Activated CD4-positive, alpha-beta T cell treated with anti-CD3 and anti-CD28 coated beads for 36 hours (primary cell): ENCODE results near the gene GTF2H2C. TPM values are rescaled to one million over a fixed set of nuclear protein-coding genes. Genes with fewer than 3 reads are reported as not detected.
A peak's percentile ranks its signal among the peaks of the same experiment; 100 is the strongest.
"Not testable (repeated sequence)": the region's sequence is repeated elsewhere in the genome, so short reads cannot be mapped to it uniquely, and the experiment has no call there.

Experiments
- ATAC-seq: fragments of 200-7000 bp; cut with Tn5 transposase; one replicate; pipeline ENCODE4 v1.10.0; 2021; ENCODE audit warnings: mild to moderate bottlenecking, moderate library complexity
- CTCF ChIA-PET: fragments of 350-600 bp; sonication (Branson Sonifier 250); formaldehyde crosslinking; loops from one replicate; lab custom pipeline; 2021; ENCODE audit warnings: antibody characterized with exemption; lab: Charles Lee
- POLR2A ChIA-PET: fragments of 350-600 bp; sonication (Branson Sonifier 250); formaldehyde crosslinking; loops from one replicate; lab custom pipeline; 2021; ENCODE audit warnings: antibody characterized with exemption, inconsistent platforms; lab: Charles Lee
- DNase-seq: peaks from one replicate; pipeline ENCODE4 v3.0.0-alpha.2; 2020
- H3K27ac Mint-ChIP-seq: one replicate; pipeline ENCODE4 v1.8.0; 2021; ENCODE audit warnings: mixed read lengths
- H3K27me3 Mint-ChIP-seq: one replicate; pipeline ENCODE4 v1.8.0; 2021; ENCODE audit warnings: mixed read lengths
- H3K36me3 Mint-ChIP-seq: one replicate; pipeline ENCODE4 v1.8.0; 2021; ENCODE audit warnings: low read depth, mixed read lengths
- H3K4me1 Mint-ChIP-seq: one replicate; pipeline ENCODE4 v1.8.0; 2021; ENCODE audit warnings: mixed read lengths
- H3K4me3 Mint-ChIP-seq: one replicate; pipeline ENCODE4 v1.8.0; 2021; ENCODE audit warnings: mild to moderate bottlenecking, moderate library complexity, mixed read lengths
- H3K9me3 Mint-ChIP-seq: one replicate; pipeline ENCODE4 v1.8.0; 2021; ENCODE audit warnings: low read depth, mixed read lengths
- intact Hi-C, 2 experiments: fragments of 100-400 bp; cut with DNase I in 1 of 2; cut with micrococcal nuclease in 1 of 2; formaldehyde crosslinking; loops; one replicate each; pipeline versions ENCODE4 v1.14.2 to v1.15.1; 2022 to 2024; cut with DNase I, micrococcal nuclease
- total RNA-seq, 2 experiments: library from RNA; stranded (reverse); gene quantifications; one replicate each; pipeline ENCODE4 v1.2.3, GENCODE V29; 2021

Gene GTF2H2C
- total RNA-seq = 10 to 100 TPM; 42.2 to 48.5 TPM

DNA sequence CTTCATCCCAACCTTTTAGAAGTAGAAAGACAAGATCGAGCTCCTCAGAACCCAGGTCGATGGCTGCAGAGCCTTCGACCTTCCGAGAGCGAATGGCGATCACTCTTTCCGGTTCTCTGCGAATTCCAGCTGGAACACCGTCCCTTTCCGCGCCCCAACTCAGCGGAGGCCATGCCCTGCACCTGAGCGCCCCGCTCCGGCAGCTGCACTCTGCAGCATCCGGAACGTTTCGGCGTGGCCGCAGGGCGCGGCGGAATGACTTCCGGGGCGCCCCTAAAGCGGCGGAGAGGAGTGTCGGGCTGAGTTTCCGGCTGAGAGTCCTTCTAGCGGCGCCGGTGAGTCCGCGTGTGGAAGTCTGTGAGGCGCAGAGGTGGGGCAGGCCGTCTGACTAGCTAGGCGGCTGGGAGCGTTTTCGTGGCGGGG, at the start of gene GTF2H2C:
TSS of gene GTF2H2C (plus strand) at position 284 of the 423 bp plus-strand sequence. CDS start 4,942 bp downstream, outside the sequence.
- POLR2A ChIA-PET, intact Hi-C loops, H3K4me1 Mint-ChIP-seq, H3K9me3 Mint-ChIP-seq, H3K36me3 Mint-ChIP-seq, CTCF ChIA-PET, H3K27me3 Mint-ChIP-seq: not testable (repeated sequence)
- peak within 1 kb of the TSS; percentile 82 for H3K27ac Mint-ChIP-seq
- DNase-seq (peak; percentile 82), ATAC-seq (peak; percentile 99)
- peak within 1 kb of the TSS; percentile 79 for H3K4me3 Mint-ChIP-seq

DNA sequence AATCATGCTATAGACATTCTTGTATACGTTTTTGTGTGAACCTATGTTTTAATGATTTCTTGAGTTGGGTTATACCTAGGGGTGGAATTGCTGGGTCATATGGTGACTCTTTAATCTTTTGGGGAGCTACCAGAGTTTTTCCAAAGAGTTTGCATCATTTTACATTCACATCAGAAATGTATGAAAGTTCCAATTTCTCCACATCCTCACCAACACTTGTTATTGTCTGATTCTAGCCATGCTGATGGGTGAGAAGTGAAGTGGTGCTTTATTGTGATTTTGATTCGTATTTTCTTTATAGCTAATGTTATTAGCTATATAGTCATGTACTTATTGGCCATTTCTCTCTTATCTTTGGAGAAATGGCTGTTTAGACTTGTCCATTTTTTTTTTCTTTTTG, 49.3 kb upstream of the GTF2H2C start:
- intact Hi-C loops = no loop called here
- Mint-ChIP-seq H3K36me3 (no peaks in the 10 kb centered on the region), H3K9me3 (no peaks in the 10 kb centered on the region), H3K4me3 (no peak overlapping the region), H3K27ac (no peak overlapping the region), H3K27me3 (no peaks in the 10 kb centered on the region), H3K4me1 (no peaks in the 10 kb centered on the region)
- DNase-seq (no peak), ATAC-seq (no peak)
- POLR2A ChIA-PET = no interaction called here
- CTCF ChIA-PET = no interaction called here

DNA sequence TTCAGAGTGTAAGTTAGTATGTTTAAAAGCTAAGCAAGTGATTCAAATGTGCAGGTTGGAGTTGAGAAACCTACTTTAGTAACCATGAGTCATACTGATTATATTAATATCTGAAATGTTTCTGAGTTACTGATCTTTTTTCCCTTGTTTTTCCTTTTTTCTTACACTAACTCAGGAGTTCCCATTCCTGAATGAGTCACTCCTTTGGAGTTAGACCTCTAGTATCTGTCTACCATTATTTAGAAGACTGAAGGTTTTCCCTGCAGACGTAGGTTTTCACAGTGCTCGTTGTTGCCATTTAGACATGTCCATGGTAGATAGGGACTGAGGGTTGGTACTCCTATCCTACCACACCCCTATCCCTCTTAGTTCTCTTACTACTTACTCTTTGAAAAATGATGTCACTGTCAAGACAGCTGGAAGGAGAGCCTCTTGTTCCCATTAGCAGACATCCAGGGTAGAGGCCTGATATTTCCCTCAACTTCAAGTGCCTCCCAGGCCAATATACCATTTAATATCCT, 47.2 kb upstream of the GTF2H2C start:
- ChIA-PET POLR2A (no interaction called here), CTCF (no interaction called here)
- no peak for DNase-seq
- intact Hi-C loops = no loop called here
- H3K27me3 Mint-ChIP-seq = no peaks in the 10 kb centered on the region
- no peaks in the 10 kb centered on the region for H3K36me3 Mint-ChIP-seq
- H3K9me3 Mint-ChIP-seq = no peaks in the 10 kb centered on the region
- H3K4me3 Mint-ChIP-seq = no peak overlapping the region
- H3K27ac Mint-ChIP-seq = no peak overlapping the region
- no peaks in the 10 kb centered on the region for H3K4me1 Mint-ChIP-seq
- no peak for ATAC-seq

GRCh38 chr5:69515570-69515969, 44.4 kb upstream of the GTF2H2C start:
- H3K36me3 Mint-ChIP-seq, intact Hi-C loops, ATAC-seq, H3K27ac Mint-ChIP-seq, H3K27me3 Mint-ChIP-seq, CTCF ChIA-PET, H3K4me3 Mint-ChIP-seq, DNase-seq, H3K9me3 Mint-ChIP-seq, H3K4me1 Mint-ChIP-seq, POLR2A ChIA-PET: not testable (repeated sequence)

GRCh38 chr5:69516769-69517168, 43.2 kb upstream of the GTF2H2C start:
- ATAC-seq (no peak), DNase-seq (no peak)
- ChIA-PET POLR2A (no interaction called here), CTCF (interaction anchor here (0.9 kb wide), 1 partner anchor 14 kb away, joined by 3 read pairs; no protein-coding TSS in a partner anchor)
- intact Hi-C loops = no loop called here
- Mint-ChIP-seq H3K9me3 (no peaks in the 10 kb centered on the region), H3K27me3 (no peaks in the 10 kb centered on the region), H3K27ac (no peak overlapping the region), H3K4me1 (no peaks in the 10 kb centered on the region), H3K36me3 (no peaks in the 10 kb centered on the region), H3K4me3 (no peak overlapping the region)

DNA sequence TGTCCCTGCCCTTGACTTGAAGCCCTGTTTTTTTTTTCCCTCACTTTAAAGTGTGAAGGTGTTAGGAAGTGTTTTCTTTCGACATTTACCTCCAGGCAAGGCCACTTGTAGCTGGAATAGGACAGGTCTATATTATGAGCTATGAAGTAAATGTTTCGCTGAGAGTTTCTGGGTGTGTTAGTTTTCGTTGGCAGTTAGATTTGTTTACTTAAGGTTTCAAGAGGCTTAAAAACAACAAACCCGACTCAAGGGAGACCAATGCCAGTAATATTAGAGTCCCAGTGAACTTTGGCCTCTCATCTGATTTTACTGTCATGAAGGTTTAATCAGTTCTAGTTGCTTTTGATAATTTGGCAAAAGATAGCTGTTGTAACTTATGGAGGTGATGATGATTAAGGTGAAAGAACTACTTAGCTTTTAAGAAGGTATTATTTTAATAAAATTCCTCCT, 42.2 kb upstream of the GTF2H2C start:
- H3K27ac Mint-ChIP-seq = no peak overlapping the region
- H3K4me1 Mint-ChIP-seq = no peaks in the 10 kb centered on the region
- no peak overlapping the region for H3K4me3 Mint-ChIP-seq
- H3K9me3 Mint-ChIP-seq = no peaks in the 10 kb centered on the region
- POLR2A ChIA-PET = no interaction called here
- peaks cover 2% of the 10 kb centered on the region for H3K27me3 Mint-ChIP-seq
- intact Hi-C loops = no loop called here
- DNase-seq = no peak
- ATAC-seq = no peak
- CTCF ChIA-PET = interaction anchor here (0.9 kb wide), 1 partner anchor 15 kb away, joined by 3 read pairs; no protein-coding TSS in a partner anchor
- no peaks in the 10 kb centered on the region for H3K36me3 Mint-ChIP-seq

- Mint-ChIP-seq H3K4me1 (no peaks in the 10 kb centered on the region), H3K27me3 (peaks cover 2% of the 10 kb centered on the region), H3K4me3 (no peak overlapping the region), H3K27ac (no peak overlapping the region), H3K36me3 (no peaks in the 10 kb centered on the region), H3K9me3 (no peaks in the 10 kb centered on the region)
- CTCF ChIA-PET = interaction anchor here (1.0 kb wide), 1 partner anchor 65 kb away, joined by 3 read pairs; no protein-coding TSS in a partner anchor
- POLR2A ChIA-PET = no interaction called here
- DNase-seq (no peak), ATAC-seq (no peak)
- intact Hi-C loops = no loop called here
Measured at GRCh38 chr5:69519285-69519684, 40.7 kb upstream of the GTF2H2C start.

DNA sequence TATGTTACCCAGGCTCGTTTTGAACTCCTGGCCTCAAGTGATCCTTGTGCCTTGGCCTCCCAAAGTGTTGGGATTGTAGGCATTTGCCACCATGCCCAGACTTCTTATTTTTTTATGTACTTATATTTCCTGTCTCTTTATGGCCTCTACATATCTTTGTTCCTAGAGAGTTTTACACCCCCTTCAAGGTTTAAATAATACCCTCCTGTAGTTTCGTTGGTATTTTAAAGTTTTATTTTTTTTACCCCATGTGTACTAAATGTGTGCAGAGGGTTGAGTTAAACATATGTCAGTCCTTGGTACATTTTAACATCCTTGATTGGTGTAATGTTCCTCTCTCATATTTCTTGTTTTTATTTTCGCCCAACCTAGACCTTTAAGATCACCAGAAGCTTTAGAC, 38.0 kb upstream of the GTF2H2C start:
- no peak for ATAC-seq
- Mint-ChIP-seq H3K9me3 (no peaks in the 10 kb centered on the region), H3K27me3 (peaks cover 5% of the 10 kb centered on the region), H3K36me3 (no peaks in the 10 kb centered on the region), H3K27ac (no peak overlapping the region), H3K4me3 (no peak overlapping the region), H3K4me1 (no peaks in the 10 kb centered on the region)
- CTCF ChIA-PET = interaction anchor here (1.4 kb wide), 1 partner anchor 9 kb away, joined by 4 read pairs; no protein-coding TSS in a partner anchor
- POLR2A ChIA-PET = no interaction called here
- no peak for DNase-seq
- intact Hi-C loops = loop anchor here in 1 of 2 experiments (2.0 kb wide), 1 partner anchor 19 kb away; no protein-coding TSS in a partner anchor

- Mint-ChIP-seq H3K4me3 (no peak overlapping the region), H3K9me3 (no peaks in the 10 kb centered on the region), H3K27ac (no peak overlapping the region), H3K4me1 (no peaks in the 10 kb centered on the region), H3K27me3 (peaks cover 6% of the 10 kb centered on the region), H3K36me3 (no peaks in the 10 kb centered on the region)
- intact Hi-C loops = no loop called here
- POLR2A ChIA-PET = no interaction called here
- no peak for ATAC-seq
- CTCF ChIA-PET = no interaction called here
- DNase-seq = no peak
Measured at GRCh38 chr5:69525490-69525889, 34.5 kb upstream of the GTF2H2C start.

DNA sequence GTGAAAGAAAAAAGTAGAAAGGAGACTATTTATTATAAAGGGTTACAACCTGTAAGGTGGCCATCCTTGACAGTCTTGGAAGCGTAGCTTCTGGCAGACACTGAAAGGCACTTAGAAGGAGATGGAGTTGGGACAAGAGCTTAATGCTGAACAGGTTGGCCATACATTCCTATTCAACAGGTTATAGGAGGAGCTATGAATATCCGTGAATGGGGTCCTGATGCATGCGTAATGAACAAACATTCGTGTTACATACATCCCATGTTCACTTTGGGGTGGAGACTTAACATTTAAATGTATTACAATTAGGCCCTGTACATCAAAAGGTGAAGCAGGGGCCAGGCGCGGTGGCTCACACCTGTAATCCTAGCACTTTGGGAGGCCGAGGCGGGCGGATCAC, 33.3 kb upstream of the GTF2H2C start:
- no peak overlapping the region for H3K4me3 Mint-ChIP-seq
- no peaks in the 10 kb centered on the region for H3K36me3 Mint-ChIP-seq
- no peaks in the 10 kb centered on the region for H3K9me3 Mint-ChIP-seq
- H3K27me3 Mint-ChIP-seq = peaks cover 8% of the 10 kb centered on the region
- POLR2A ChIA-PET = no interaction called here
- no peaks in the 10 kb centered on the region for H3K4me1 Mint-ChIP-seq
- no peak overlapping the region for H3K27ac Mint-ChIP-seq
- intact Hi-C loops = no loop called here
- DNase-seq (no peak), ATAC-seq (no peak)
- CTCF ChIA-PET = no interaction called here

- CTCF ChIA-PET = no interaction called here
- no peak for DNase-seq
- Mint-ChIP-seq H3K4me3 (no peak overlapping the region), H3K27ac (no peak overlapping the region), H3K9me3 (no peaks in the 10 kb centered on the region), H3K36me3 (no peaks in the 10 kb centered on the region), H3K4me1 (no peaks in the 10 kb centered on the region), H3K27me3 (peaks cover 7% of the 10 kb centered on the region)
- no peak for ATAC-seq
- POLR2A ChIA-PET = no interaction called here
- intact Hi-C loops = no loop called here
Measured at GRCh38 chr5:69527128-69527770, 32.7 kb upstream of the GTF2H2C start.

DNA sequence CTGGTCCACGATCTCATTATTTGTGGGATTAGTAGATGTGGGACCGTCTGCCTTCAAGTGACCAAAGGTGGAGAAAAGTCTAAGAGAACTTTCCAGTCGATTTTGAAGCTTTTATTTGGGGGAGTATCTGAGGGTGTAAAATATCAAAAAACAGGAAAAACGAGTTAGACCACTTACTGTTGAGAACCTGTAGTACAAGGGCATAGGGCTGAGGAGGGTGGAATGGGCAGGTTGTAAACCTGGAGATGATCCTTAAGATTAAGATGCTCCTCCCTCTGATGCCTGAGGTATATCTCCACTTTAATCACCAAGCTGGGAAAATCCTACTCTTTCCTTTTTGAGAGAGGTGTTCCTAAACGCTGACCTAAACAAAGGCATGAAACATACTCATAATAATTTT, 32.0 kb upstream of the GTF2H2C start:
- Mint-ChIP-seq H3K27ac (no peak overlapping the region), H3K4me1 (no peaks in the 10 kb centered on the region), H3K9me3 (no peaks in the 10 kb centered on the region), H3K27me3 (peaks cover 6% of the 10 kb centered on the region), H3K4me3 (no peak overlapping the region), H3K36me3 (no peaks in the 10 kb centered on the region)
- ChIA-PET CTCF (no interaction called here), POLR2A (no interaction called here)
- no peak for ATAC-seq
- intact Hi-C loops = no loop called here
- DNase-seq = no peak
